Stimulated activated CD4-positive, alpha-beta T cell treated with anti-CD3 and anti-CD28 coated beads, Interleukin-4, amount 100 ng/mL, for 24 hours (primary cell): ENCODE results near the gene DAGLA.

Experiments
- DNase-seq: peaks from one replicate; pipeline ENCODE4 v3.0.0-alpha.2; 2020

Gene DAGLA

GRCh38 chr11:61693922-61694601 lies 13.9 kb downstream of the DAGLA start:
- no peak for DNase-seq

GRCh38 chr11:61694602-61694939 lies 14.4 kb downstream of the DAGLA start:
- no peak for DNase-seq

- no peak for DNase-seq
These were observed 14.9 kb downstream of the DAGLA start for GRCh38 chr11:61694946-61695706.

GRCh38 chr11:61695917-61696316 lies 15.7 kb downstream of the DAGLA start:
- peak; percentile 94 for DNase-seq

GRCh38 chr11:61696602-61697001 lies 16.4 kb downstream of the DAGLA start:
- DNase-seq = no peak

- no peak for DNase-seq
These were observed 16.9 kb downstream of the DAGLA start for GRCh38 chr11:61697078-61697502.

GRCh38 chr11:61697764-61698163 lies 17.6 kb downstream of the DAGLA start:
- DNase-seq = no peak

- DNase-seq = no peak
These were observed 18.2 kb downstream of the DAGLA start for GRCh38 chr11:61698173-61698948.

GRCh38 chr11:61699737-61700160 lies 19.6 kb downstream of the DAGLA start:
- DNase-seq = no peak

- DNase-seq = no peak
These were observed 20.0 kb downstream of the DAGLA start for GRCh38 chr11:61700212-61700611.

GRCh38 chr11:61700720-61701119 lies 20.5 kb downstream of the DAGLA start:
- no peak for DNase-seq

GRCh38 chr11:61701242-61701886 lies 21.2 kb downstream of the DAGLA start:
- DNase-seq = no peak

GRCh38 chr11:61702701-61703312 lies 22.6 kb downstream of the DAGLA start:
- DNase-seq = no peak

GRCh38 chr11:61704838-61705237 lies 24.6 kb downstream of the DAGLA start:
- no peak for DNase-seq

GRCh38 chr11:61706452-61707400 lies 26.5 kb downstream of the DAGLA start:
- DNase-seq = no peak

- DNase-seq = no peak
These were observed 27.4 kb downstream of the DAGLA start for GRCh38 chr11:61707574-61707973.

- DNase-seq = no peak
These were observed 28.9 kb downstream of the DAGLA start for GRCh38 chr11:61709110-61709509.

- DNase-seq = no peak
These were observed 29.4 kb downstream of the DAGLA start for GRCh38 chr11:61709572-61709971.

- no peak for DNase-seq
These were observed 29.8 kb downstream of the DAGLA start for GRCh38 chr11:61710019-61710418.

GRCh38 chr11:61711037-61711436 lies 30.8 kb downstream of the DAGLA start:
- no peak for DNase-seq

GRCh38 chr11:61711498-61711897 lies 31.3 kb downstream of the DAGLA start:
- no peak for DNase-seq

GRCh38 chr11:61712314-61712713 lies 32.1 kb downstream of the DAGLA start:
- no peak for DNase-seq
